OCI-LY7 (cell line): Measurements from ENCODE around the gene JAK1. TPM values are rescaled to one million over a fixed set of nuclear protein-coding genes. Genes with fewer than 3 reads are reported as not detected.
"Not testable (repeated sequence)": the region's sequence is repeated elsewhere in the genome, so short reads cannot be mapped to it uniquely, and the experiment has no call there.

Experiments
- BruUV-seq: library from RNA; stranded (reverse); fragments of 400-500 nt; replicated peaks from 2 replicates; lab custom pipeline; 2021; lab: Mats Ljungman, UMichigan
- CTCF ChIA-PET: fragments of 300-600 bp; sonication (Branson Sonifier 250); formaldehyde crosslinking; loops from one replicate; lab custom pipeline; 2022; ENCODE audit warnings: antibody characterized with exemption; ENCODE audit not compliant: unreplicated experiment; lab: Charles Lee
- POLR2A ChIA-PET: fragments of 300-600 bp; sonication (Branson Sonifier 250); formaldehyde crosslinking; loops from one replicate; lab custom pipeline; 2022; ENCODE audit warnings: antibody characterized with exemption; lab: Charles Lee
- DNase-seq: peaks from one replicate; pipeline ENCODE4 v3.0.0-alpha.2; 2015; ENCODE audit warnings: low spot score
- H2AFZ ChIP-seq: fragments of 200-600 bp; sonication (generic), shearing (Covaris generic); 2 replicates; pipeline ENCODE4 v1.6.1; 2014; ENCODE audit warnings: mild to moderate bottlenecking, antibody characterized with exemption, low read length, moderate library complexity
- H3K27ac ChIP-seq: fragments of 200-600 bp; sonication (generic); 2 replicates; pipeline ENCODE4 v1.5.1; 2014; ENCODE audit warnings: mixed run types, low read depth, mild to moderate bottlenecking, moderate library complexity, low read length, inconsistent platforms; ENCODE audit not compliant: poor library complexity, severe bottlenecking
- H3K36me3 ChIP-seq: fragments of 200-600 bp; sonication (generic); 2 replicates; pipeline ENCODE4 v1.6.1; 2014; ENCODE audit warnings: mild to moderate bottlenecking, antibody characterized with exemption, low read length, moderate library complexity, mixed read lengths; ENCODE audit not compliant: insufficient read depth
- H3K4me1 ChIP-seq: fragments of 200-600 bp; sonication (generic); 2 replicates; pipeline ENCODE4 v1.5.1; 2014; ENCODE audit warnings: mild to moderate bottlenecking, low read length; ENCODE audit not compliant: insufficient read depth, poor library complexity, severe bottlenecking
- H3K4me2 ChIP-seq: fragments of 200-600 bp; sonication (generic); 2 replicates; pipeline ENCODE4 v1.6.1; 2014; ENCODE audit warnings: mild to moderate bottlenecking, low read length
- H3K4me3 ChIP-seq: fragments of 200-600 bp; sonication (generic); 2 replicates; pipeline ENCODE4 v1.5.1; 2014; ENCODE audit warnings: mild to moderate bottlenecking, low read depth, low read length; ENCODE audit not compliant: poor library complexity, severe bottlenecking
- H3K79me2 ChIP-seq: fragments of 200-600 bp; sonication (generic); 2 replicates; pipeline ENCODE4 v1.6.1; 2016; ENCODE audit warnings: low read depth, mild to moderate bottlenecking, low read length, moderate library complexity, mixed read lengths; ENCODE audit not compliant: insufficient read depth
- H3K9me2 ChIP-seq: fragments of 200-600 bp; sonication (generic); 2 replicates; pipeline ENCODE4 v1.6.1; 2016; ENCODE audit warnings: mild to moderate bottlenecking, low read length, mixed read lengths; ENCODE audit not compliant: insufficient read depth
- H3K9me3 ChIP-seq: fragments of 200-600 bp; sonication (generic); 2 replicates; pipeline ENCODE4 v1.6.1; 2014; ENCODE audit warnings: mild to moderate bottlenecking, mixed run types, low read length, mixed read lengths
- H4K20me1 ChIP-seq: fragments of 200-600 bp; sonication (generic); 2 replicates; pipeline ENCODE4 v1.6.1; 2014; ENCODE audit warnings: mild to moderate bottlenecking, antibody characterized with exemption, low read length, moderate library complexity, mixed read lengths; ENCODE audit not compliant: insufficient read depth
- CTCF ChIP-seq: fragments of 200-600 bp; sonication (generic); conservative IDR thresholded peaks from 2 replicates; pipeline ENCODE4 v1.5.1; 2014; ENCODE audit warnings: mild to moderate bottlenecking, antibody characterized with exemption, low read length, moderate library complexity, mixed read lengths
- EZH2phosphoT487 ChIP-seq: fragments of 200-600 bp; sonication (generic); IDR thresholded peaks from 2 replicates; pipeline ENCODE4 v1.6.1; 2018; ENCODE audit warnings: low read depth, borderline replicate concordance, mild to moderate bottlenecking, mixed run types, antibody characterized with exemption, low read length, moderate library complexity, mixed read lengths
- intact Hi-C: fragments of 100-400 bp; cut with micrococcal nuclease; formaldehyde crosslinking; loops from one replicate; pipeline ENCODE4 v1.10.0; 2022; ENCODE audit not compliant: unreplicated experiment
- total RNA-seq, 2 experiments: library from RNA; depleted of rRNA in 1 of 2; stranded (reverse); fragments of >200 nt in 1 of 2; shearing (Covaris generic) in 1 of 2; gene quantifications; 2 replicates each; pipeline ENCODE4 v1.2.3, GENCODE V29; 2014 to 2022

JAK1 gene
- total RNA-seq, 2 experiments from 2014 or later: 72.6 to 86.8 TPM

- H3K4me3 ChIP-seq: no peak overlapping the region
- no peak overlapping the region for H3K27ac ChIP-seq
- H4K20me1 ChIP-seq: no peaks in the 10 kb centered on the region
- H3K79me2 ChIP-seq: no peaks in the 10 kb centered on the region
- TF ChIP-seq EZH2phosphoT487 (no peak), CTCF (no peak)
- POLR2A ChIA-PET: interaction anchor here (0.7 to 1.0 kb wide), 2 partner anchors 198 to 831 kb away, joined by 3 to 5 read pairs; no protein-coding TSS in a partner anchor
- intact Hi-C loops: no loop called here
- H3K9me2 ChIP-seq: no peaks in the 10 kb centered on the region
- CTCF ChIA-PET: no interaction called here
- H3K4me2 ChIP-seq: no peak overlapping the region
- H3K4me1 ChIP-seq: no peaks in the 10 kb centered on the region
- BruUV-seq: no TSS peak
- no peak for DNase-seq
- no peak overlapping the region for H2AFZ ChIP-seq
- H3K36me3 ChIP-seq: no peaks in the 10 kb centered on the region
- no peaks in the 10 kb centered on the region for H3K9me3 ChIP-seq
Observed at GRCh38 chr1:64822621-64823020, 143.7 kb downstream of the JAK1 start.

- intact Hi-C loops, H2AFZ ChIP-seq, DNase-seq, BruUV-seq, CTCF ChIA-PET, H3K36me3 ChIP-seq, H3K4me2 ChIP-seq, H3K79me2 ChIP-seq, H4K20me1 ChIP-seq, H3K27ac ChIP-seq, H3K9me3 ChIP-seq, H3K9me2 ChIP-seq, H3K4me3 ChIP-seq, H3K4me1 ChIP-seq: not testable (repeated sequence)
- POLR2A ChIA-PET: interaction anchor here (0.5 kb wide), 1 partner anchor 215 kb away, joined by 3 read pairs; no protein-coding TSS in a partner anchor
Observed at GRCh38 chr1:64820572-64820971, 145.8 kb downstream of the JAK1 start.

GRCh38 chr1:64817364-64817763, 149.0 kb downstream of the JAK1 start:
- H3K36me3 ChIP-seq, H3K4me3 ChIP-seq, CTCF ChIA-PET, H3K79me2 ChIP-seq, intact Hi-C loops, H2AFZ ChIP-seq, H3K4me2 ChIP-seq, BruUV-seq, H3K9me3 ChIP-seq, H4K20me1 ChIP-seq, DNase-seq, H3K27ac ChIP-seq, H3K4me1 ChIP-seq, H3K9me2 ChIP-seq: not testable (repeated sequence)
- POLR2A ChIA-PET: interaction anchor here (0.7 kb wide), 1 partner anchor 29 kb away, joined by 3 read pairs; no protein-coding TSS in a partner anchor

- Histone ChIP-seq H3K4me3 (no peak overlapping the region), H2AFZ (no peak overlapping the region), H3K79me2 (no peaks in the 10 kb centered on the region), H3K9me2 (no peaks in the 10 kb centered on the region), H3K4me1 (no peaks in the 10 kb centered on the region), H3K9me3 (no peaks in the 10 kb centered on the region), H3K4me2 (no peak overlapping the region), H3K36me3 (no peaks in the 10 kb centered on the region), H3K27ac (no peak overlapping the region), H4K20me1 (no peaks in the 10 kb centered on the region)
- intact Hi-C loops: no loop called here
- no peak for DNase-seq
- ChIA-PET CTCF (no interaction called here), POLR2A (no interaction called here)
- no TSS peak for BruUV-seq
- TF ChIP-seq CTCF: no peak
- TF ChIP-seq EZH2phosphoT487: no peak
Observed at GRCh38 chr1:64814427-64814826, 151.9 kb downstream of the JAK1 start.
